Ishikawa (cell line): ENCODE measurements around the gene EHMT2.

Experiments used
- CEBPB ChIP-seq: IDR thresholded peaks from 2 replicates; pipeline ENCODE4 v1.6.1; 2012
- TEAD4 ChIP-seq: IDR thresholded peaks from 2 replicates; pipeline ENCODE4 v1.6.1; 2012

DNA sequence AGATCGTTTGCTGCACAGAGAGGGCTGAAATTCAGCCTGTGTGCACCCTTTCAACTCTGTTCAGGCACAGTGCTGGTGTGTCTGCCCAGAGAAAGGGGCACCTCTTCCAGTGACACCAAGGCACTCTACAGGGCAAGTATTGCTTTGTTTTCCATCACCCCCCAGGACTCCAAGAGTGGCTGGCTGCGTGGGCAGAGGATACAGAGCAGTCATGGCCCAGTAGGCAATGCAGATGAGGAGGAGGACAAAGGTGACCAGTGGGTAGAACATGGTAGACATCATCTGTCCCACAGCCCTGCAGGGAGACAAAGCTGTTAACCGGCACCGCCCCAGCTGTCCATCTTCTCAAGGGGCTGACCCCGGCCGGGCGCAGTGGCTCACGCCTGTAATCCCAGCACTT is 28.2 kb downstream of the EHMT2 start:
- TF ChIP-seq CEBPB (no peak), TEAD4 (no peak)
